GM18907 (cell line): ENCODE measurements around the gene C16orf74.

Experiments used
- ATAC-seq: cut with Tn5 transposase; IDR thresholded peaks from one replicate; pipeline ENCODE4 v1.9.1; 2021; ENCODE audit warnings: mild to moderate bottlenecking, moderate library complexity; ENCODE audit not compliant: unreplicated experiment

C16orf74 gene

DNA sequence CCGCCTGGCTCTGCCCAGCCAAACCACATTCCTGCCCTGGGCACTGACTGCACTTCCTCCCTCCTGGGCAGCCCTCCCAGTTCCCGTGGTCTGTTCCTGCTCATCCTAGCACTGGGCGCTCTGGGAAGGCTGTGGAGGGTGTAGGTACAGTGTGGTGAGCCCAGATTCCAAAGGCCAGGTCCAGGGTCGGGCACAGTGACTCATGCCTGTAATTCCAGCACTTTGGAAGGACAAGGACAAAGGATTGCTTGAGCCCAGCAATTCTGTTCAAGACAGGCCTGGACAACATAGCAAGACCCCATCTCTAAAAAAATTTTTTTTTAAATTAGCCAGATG is 30.6 kb downstream of the C16orf74 start:
- ATAC-seq, result no peak

DNA sequence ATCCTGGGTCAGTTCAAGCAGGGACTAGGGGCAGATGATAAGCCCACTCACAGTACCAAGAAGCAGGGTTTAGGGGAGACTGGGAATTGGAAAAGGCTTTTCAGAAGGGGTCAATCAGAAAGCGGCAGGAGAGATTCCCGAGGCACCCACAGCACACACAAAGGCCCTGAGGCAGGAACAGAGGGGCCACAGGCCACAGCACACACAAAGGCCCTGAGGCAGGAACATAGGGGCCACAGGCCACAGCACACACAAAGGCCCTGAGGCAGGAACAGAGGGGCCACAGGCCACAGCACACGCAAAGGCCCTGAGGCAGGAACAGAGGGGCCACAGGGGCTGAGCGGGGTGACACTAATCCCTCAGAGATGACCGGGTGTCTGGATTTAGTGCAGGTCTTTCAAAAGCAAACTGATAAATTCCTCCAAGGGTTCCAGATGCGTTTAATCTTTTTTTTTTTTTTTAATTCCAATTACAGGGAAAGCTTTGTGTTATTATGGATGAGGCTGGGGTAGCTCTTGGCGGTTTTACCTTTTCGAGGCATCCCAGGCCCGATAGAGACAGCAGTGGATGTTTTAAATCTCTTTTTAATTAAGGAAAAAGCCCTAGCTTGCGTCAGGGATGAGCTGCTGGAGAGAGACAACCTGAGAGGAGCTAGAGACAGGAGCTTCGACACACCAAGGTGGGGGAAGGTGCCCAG is 31.1 kb downstream of the C16orf74 start:
- ATAC-seq, result no peak

DNA sequence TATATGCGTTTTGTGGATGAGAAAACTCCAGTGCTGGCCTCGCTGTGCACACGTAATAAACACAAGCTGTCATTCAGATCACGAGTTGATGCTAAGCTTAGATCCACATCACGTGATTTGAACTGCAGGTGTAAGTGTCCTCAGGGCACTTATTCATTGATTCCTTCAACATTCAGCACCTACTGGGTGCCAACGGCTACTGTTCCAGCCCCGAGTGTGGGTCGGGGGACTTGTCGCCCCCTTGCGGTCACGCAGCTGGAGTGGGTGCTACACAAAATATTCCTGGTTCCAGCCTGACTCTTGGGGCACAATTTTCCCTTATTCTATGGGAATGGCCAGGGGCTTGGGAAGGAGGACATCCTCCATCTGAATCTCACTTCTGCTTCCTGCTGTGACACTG is 32.2 kb downstream of the C16orf74 start:
- ATAC-seq, result no peak

DNA sequence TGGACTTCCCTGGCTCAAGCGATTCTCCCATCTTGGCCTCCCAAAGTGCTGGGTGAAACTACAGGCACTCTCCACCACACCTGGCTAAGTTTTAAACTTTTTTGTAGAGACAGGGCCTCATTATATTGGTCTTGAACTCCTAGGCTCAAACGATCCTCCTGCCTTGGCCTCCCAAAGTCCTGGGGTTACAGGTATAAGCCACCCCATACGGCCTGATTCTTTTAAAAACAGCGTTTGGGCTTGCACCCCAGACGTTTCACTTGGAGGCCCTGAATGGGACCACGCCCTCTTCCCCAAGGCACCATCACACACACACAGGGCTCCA is 32.8 kb downstream of the C16orf74 start:
- no peak for ATAC-seq

DNA sequence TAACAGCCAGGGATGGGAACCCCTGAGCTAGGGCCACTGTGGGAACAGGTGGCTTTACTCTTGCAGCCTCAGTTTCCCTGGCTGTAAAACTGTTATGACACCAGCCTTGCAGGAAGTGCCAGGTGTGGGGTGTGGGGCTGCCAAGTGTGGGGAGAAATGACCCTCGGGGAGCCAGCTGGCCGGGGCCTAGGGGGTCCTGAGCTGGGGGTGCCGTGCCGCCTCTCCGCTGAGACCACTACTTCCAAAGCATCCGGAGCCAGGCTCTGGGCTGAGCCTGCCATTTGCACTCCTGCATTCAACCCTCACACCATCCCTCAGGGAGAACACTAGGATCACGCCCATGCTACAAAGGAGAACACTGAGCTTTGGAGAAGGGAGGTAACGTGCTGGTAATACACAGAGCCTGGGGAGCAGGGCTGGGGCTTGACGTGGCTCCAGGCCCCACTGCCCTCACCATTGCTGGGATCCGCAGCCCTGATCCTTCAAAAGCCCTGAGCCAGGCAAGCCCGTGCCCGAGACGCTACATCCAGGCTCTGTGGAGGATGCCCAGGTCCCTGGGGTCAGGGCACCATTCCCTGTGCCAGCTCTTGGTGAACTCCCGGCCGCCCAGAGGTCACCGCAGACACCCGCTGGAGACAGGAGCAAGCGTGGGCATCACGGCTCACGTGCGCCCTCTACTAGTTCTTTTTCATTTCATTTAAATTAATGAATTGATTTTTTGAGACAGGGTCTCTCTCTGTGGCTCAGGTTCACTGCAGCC is 33.3 kb downstream of the C16orf74 start:
- ATAC-seq, result no peak

DNA sequence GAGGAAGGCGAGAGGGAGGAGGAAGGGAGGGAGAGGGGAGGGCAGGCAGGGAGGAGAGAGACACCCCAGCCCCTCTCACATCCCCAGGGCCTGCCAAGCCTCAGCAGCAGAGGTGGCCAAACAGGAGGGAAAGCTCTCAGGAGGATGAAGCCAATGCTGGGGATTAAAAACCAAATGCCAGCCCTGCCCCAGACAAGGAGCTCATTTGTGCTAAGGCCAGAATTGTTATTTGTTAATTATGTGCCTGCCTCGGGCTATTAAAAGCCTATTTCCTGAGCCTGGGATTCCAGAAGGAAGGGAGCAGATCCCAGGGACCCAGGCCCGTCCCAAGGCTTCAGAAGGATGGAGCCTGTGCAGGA is 34.2 kb downstream of the C16orf74 start:
- no peak for ATAC-seq

DNA sequence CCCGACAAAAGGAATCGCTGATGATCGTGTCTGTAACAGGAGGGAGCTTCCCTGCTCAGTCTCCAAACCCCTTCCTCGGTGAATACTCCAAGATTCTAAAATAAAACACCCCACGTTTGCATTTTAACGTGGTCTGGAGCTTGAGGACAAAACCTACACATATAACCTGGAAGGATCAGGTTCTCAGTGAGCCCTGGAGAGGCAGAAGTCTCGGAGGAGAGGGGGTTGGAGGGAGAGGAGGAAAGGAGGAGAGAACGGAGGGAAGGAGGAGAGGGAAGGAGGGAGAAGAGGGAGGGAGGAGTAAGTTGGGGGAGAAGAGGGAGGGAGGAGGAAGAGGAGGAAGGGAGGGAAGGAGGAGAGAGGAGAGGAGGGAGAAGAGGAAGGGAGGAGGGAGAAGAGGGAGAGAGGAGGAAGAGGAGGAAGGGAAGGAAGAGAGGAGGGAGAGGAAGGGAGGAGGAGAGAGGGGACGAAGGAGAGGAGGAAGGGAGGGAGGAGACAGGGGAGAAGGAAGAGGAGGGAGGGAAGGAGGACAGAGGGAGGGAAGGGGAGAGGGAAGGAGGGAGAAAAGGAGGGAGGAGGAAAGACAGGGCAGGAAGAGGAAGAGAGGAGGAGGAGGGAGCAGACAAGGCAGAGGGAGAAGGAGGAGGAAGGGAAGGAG is 34.7 kb downstream of the C16orf74 start:
- ATAC-seq, result no peak

DNA sequence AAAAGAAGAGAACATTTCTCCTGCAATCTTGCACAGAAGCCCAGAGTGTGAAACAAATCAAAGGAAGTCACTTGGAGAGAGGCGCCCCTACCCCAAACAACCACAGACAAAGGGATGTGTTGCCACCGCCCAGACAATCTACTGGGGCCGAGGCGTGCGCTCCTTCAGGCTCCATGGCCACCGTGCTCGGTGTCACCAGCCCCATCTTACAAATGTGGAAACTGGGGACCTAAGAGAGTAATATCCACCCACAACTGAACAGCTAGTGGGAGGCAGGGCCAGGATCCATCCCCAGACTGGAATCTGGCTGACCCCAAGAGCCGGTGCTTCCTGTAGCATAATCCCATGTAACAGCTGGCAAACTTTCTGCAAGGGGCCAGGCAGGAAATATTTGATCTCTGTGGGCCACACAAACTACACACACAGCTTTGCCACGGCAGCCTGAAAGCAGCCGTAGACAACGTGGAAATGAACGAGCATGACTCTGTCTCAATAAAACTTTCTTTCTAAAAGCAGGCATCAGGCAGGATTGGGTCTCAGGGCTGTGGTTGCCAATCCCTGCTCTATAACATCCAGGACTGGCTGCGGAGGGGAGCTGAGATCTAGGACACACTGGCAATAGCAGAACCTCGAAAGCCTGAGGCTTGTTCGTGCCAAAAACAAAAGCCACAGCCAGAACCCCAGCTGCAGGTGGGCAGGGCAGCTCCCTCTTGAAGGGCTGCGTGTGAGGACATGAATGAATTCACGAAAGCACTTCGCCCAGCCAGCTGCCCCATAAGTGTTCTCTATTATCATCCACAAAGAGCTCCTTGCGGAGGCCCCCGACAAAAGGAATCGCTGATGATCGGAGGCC is 35.5 kb downstream of the C16orf74 start:
- ATAC-seq, result no peak

DNA sequence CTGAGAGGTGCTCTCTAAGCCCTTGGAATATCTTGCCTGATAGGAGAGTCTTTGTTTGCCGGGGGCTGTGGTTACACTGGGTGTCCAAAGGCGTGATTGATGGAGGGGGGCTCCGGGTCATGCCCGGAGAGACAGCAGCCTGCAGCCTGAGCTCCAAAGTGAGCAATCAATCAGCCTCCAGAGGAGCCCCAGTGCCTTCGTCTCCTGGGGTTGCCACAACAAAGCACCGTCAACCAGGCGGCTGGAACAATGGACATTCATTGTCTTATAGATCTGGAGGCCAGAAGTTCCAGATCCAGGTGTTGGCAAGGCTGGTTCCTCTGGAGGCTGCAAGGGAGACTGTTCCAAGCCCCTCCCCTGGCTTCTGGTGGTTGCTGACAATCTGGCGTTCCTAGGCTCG is 38.1 kb downstream of the C16orf74 start:
- ATAC-seq, result no peak

DNA sequence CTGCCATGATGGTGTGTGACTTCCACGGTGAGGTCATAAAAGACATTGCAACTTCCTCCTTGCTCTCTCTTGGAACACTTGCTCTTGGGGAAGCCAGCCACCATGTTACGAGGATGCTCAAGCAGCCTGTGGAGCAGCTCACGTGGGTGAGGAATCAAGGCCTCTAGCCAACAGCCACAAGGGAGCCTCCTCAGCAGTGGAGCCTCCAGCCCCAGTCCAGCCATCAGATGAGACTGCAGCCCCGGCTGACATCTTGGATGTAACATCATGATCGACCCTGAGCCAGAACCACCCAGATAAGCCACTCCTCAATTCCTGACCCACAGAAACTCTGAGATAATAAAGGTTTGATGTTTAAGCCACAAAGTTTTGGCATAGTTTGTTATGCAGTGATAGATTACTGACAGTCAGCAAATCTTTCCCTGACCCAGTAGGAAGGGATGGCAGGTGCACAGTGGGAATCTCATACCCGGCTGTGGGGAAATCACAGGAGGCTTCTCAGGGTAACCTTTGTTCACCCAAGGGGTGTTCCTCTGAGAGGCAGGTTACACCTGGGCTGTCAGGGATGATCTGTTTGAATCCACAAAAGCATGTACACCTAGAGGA is 38.8 kb downstream of the C16orf74 start:
- no peak for ATAC-seq

DNA sequence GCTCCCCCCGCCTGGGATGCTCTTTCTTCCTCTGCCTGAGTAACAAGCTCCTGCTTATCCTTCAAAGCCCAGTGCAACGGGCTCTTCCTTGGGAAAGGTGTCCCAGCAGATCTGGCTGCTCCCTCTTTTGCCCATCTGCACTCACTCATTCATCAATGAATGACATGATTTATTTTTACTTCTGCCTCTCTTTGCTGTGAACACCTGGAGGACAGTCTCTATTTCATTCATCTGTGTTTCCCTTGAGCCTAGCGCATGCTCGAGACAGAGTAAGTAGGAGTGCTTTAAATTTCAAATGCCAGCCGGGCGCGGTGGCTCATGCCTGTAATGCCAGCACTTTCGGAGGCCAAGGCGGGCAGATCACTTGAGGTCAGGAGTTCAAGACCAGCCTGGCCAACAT is 40.2 kb downstream of the C16orf74 start:
- ATAC-seq, result no peak

DNA sequence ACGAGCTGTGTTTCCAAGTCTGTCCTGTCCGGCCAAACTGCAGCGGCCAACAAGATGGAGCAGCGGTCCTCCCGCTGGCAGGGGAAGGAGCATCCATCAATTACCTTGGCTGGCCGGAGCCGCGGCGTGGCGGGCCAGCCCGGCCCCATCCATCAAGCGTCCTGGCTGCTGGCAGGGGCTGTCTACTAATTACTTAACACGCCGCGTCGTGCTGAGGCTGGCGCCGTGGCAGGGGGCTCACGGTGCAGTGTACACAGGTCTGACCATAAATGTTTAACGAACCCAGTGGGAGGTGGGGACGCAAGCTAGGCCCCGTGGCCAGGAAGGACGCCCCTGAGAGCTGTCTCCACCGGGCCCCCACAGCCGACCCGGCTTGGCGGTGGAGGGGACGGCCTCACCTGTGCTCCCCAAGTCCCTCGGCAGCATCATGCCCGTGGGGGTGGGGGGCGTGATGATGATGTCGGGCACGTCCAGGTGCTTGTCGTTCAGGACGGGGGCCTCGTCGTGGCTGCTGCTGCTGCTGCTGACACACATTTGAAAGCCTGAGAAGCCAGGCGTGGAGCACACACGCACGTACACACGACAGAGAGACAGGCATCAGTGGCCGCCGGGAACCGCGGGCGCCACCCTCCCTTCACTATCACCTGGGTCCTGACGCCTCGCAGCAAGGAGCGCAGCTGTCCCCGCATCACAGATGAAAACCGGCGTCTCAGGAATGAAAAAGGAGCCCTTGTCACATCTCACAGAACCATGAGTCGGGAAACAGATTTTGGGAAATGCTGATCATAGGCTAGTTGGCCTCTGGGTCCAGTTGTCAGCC is 40.9 kb downstream of the C16orf74 start:
- ATAC-seq, result no peak

DNA sequence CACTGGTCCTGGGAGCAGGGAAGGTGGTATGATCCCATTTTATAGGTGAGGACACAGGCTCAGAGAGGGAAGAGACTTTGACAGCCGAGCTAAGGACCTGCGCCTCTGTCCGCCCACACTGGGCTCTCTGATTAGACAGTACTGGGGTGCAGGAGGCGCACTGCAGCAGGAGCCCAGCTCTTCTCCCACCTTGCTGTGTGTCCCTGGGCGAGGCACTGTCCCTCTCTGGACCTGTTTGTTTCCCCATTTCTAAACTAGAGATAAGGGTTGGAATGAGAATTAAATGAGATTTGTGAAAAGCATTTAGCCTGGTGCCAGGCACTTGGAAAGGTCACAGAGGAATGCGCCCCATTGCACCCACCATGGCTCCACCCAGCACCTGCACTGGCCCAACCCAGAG is 42.6 kb downstream of the C16orf74 start:
- no peak for ATAC-seq

DNA sequence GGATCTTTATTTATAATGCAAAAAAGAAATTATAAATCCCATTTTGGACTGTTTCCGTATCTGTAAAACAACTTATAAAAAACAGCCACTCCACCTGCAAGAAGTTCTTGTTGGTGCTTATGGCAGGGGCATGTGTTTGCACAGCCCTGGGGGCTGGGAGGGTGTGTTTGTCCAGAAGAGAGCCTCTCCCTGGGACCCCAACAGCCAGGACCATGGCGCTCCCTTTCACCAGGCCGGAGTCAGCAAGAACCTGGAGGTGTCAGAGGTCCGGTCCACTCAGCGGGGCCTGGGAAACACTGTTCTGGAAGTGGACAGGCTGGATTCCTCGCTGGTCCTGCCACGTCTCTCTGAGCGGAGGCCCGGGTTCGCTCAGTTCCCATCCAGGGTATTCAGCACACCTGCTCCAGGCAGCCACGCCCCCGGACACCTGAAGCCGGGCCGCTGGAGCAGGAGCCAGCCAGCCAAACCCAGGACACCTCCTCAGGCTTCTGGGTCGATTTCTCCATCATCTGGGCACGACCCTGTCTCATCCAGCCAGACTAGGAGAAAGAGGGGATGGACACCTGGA is 43.3 kb downstream of the C16orf74 start:
- ATAC-seq, result no peak

DNA sequence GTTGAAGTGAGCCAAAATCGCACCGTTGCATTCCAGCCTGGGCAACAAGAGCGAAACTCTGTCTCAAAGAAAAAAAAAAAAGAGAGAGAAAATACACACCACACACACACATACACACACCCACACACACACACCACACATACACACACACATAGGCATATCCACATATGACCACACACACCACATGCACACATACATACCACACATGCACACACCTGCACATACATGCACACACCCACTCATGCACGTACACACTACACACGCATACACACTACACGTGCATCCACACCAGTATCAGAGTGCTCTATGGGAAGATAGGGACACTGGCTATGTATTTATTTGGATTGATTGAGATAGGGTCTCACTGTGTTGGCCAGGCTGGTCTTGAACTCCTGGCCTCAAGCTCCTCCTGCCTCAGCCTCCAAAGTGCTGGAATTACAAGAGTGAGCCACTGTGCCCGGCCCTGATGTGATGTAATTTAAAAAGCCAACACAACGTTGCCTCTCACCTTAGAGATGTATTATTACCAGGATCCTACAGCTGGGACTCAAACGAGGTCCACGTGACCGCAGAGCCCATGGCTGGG is 44.4 kb downstream of the C16orf74 start:
- ATAC-seq, result no peak

DNA sequence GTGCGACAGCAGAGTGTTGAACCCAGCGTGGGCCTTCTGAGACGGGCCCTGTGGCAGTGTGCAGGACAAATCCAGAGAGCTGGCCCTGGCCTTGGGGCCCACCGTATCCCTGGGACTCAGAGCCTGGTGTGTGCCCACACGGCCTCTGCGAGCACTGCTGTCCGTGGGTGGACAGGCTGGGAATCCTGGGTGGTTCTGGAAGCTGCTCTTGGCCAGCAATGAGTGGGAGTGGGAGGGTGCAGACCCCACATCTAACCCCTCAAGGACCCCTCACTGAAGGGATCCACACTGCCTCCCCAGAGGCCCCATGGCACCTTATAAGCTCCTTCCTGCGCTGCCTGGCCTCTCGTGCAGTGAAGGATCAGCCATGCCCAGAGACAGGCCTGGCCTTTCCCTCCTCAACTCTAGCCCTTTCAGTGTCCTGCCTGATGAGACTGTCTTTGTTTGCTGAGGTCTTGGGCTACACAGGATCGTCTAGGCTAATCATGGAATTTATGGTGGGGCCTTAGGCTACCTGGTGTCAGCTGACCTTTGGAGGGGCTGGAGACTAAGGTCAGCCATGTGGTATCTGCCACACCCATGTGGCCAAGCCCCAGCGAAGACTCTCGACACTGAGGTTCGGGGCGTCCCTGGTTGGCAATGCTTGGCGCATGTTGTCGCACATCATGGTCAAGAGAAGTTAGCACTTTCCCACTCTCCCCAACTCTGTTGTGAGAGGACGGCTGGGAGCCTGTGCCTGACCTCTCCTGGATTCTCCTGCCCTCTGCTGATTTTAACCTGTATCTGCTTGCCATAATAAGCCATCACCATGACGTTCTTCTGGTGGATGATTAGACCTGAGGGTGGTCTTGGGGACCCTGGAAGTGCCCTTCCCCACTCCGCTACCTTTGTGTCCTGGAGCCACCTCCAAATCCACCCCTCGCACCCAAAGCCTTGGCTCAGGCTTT is 45.7 kb downstream of the C16orf74 start:
- ATAC-seq, result no peak

DNA sequence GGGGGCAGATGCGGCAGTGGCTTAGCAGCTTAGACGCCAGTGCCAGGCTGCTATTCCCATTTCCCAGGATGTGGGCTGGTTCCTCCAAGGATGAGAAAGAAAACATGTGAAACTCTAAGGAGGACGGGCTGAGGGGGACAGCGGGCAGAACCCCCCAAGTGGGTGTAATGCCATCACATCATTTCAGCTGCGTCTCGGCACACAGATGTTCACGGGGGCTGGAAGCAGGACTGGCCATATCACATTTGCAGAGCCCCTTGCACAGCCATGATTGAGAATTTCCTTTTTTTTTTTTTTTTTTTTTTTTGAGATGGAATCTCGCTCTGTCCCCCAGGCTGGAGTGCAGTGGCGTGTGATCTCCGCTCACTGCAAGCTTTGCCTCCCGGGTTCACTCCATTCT is 46.9 kb downstream of the C16orf74 start:
- no peak for ATAC-seq

DNA sequence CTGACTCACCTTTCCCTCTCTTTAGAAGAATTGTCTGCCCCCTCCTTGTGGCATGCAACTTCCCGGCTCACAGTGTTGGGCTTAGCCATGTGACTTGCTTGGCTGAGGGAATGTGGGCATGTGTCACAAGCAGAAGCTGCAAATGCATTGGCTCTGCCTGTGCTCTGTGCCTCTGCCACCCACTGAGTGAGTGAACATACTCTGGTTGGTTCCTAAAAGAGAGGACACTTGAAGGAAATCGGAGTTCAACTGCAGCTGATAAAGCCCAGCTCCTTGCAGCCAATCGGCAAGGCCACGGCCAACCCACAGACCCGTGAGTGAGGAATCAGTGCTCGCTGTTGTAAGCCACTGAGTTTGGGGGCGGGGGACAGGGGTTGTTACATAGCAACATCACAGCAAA is 51.3 kb downstream of the C16orf74 start:
- ATAC-seq, result no peak
